ENCODE data around the gene IGLON5. TPM values are rescaled to one million over a fixed set of nuclear protein-coding genes. Genes with fewer than 3 reads are reported as not detected.
A peak's percentile ranks its signal among the peaks of the same experiment; 100 is the strongest.

Gene IGLON5
- total RNA-seq, 2 donors from 2014 or later: 0.59 TPM; not detected in 1

GRCh38 chr19:51352783-51353360 lies 41.4 kb downstream of the IGLON5 start:
- no peaks in the 10 kb centered on the region for H3K9me3 Mint-ChIP-seq
- no peak overlapping the region for H3K27ac Mint-ChIP-seq
- peaks cover 7% of the 10 kb centered on the region for H3K36me3 Mint-ChIP-seq
- no peaks in the 10 kb centered on the region for H3K27me3 Mint-ChIP-seq
- no peak overlapping the region for H3K4me3 Mint-ChIP-seq
- H3K4me1 Mint-ChIP-seq (ENCODE audit: low read depth in 2 of 2): peaks cover 6 to 13% of the 10 kb centered on the region in 2 donors
- DNase-seq (ENCODE audit: low spot score): no peak
- no peak for ATAC-seq

- no peak for ATAC-seq
- Mint-ChIP-seq H3K4me3 (no peak overlapping the region), H3K27ac (no peak overlapping the region)
These were observed 42.8 kb downstream of the IGLON5 start for GRCh38 chr19:51354103-51354741.

GRCh38 chr19:51354742-51355148 lies 43.3 kb downstream of the IGLON5 start:
- DNase-seq (ENCODE audit: low spot score): no peak
- H3K4me1 Mint-ChIP-seq (ENCODE audit: low read depth in 2 of 2): peaks cover 6 to 13% of the 10 kb centered on the region in 2 donors
- H3K27ac Mint-ChIP-seq: peak overlapping the region in 1 of 2 donors; percentile 67
- peaks cover 7% of the 10 kb centered on the region for H3K36me3 Mint-ChIP-seq
- no peak for ATAC-seq
- no peaks in the 10 kb centered on the region for H3K9me3 Mint-ChIP-seq
- no peak overlapping the region for H3K4me3 Mint-ChIP-seq
- no peaks in the 10 kb centered on the region for H3K27me3 Mint-ChIP-seq

More at GRCh38 chr19:51354103-51354741, 42.8 kb downstream of the IGLON5 start:
- DNase-seq (ENCODE audit: low spot score): no peak
- Mint-ChIP-seq H3K27me3 (no peaks in the 10 kb centered on the region), H3K9me3 (no peaks in the 10 kb centered on the region), H3K4me1 (ENCODE audit: low read depth in 2 of 2) (peaks cover 6 to 13% of the 10 kb centered on the region in 2 donors), H3K36me3 (peaks cover 7% of the 10 kb centered on the region)

GRCh38 chr19:51356159-51356801 lies 44.8 kb downstream of the IGLON5 start:
- H3K27ac Mint-ChIP-seq: no peak overlapping the region
- no peak for ATAC-seq
- H3K27me3 Mint-ChIP-seq: no peaks in the 10 kb centered on the region
- H3K4me1 Mint-ChIP-seq (ENCODE audit: low read depth in 2 of 2): peaks cover 6 to 13% of the 10 kb centered on the region in 2 donors
- no peak overlapping the region for H3K4me3 Mint-ChIP-seq
- no peaks in the 10 kb centered on the region for H3K9me3 Mint-ChIP-seq
- DNase-seq (ENCODE audit: low spot score): no peak
- H3K36me3 Mint-ChIP-seq: peaks cover 7% of the 10 kb centered on the region

- Mint-ChIP-seq H3K27ac (no peak overlapping the region), H3K36me3 (no peaks in the 10 kb centered on the region), H3K4me1 (ENCODE audit: low read depth in 2 of 2) (peaks cover 18 to 21% of the 10 kb centered on the region in 2 donors), H3K9me3 (no peaks in the 10 kb centered on the region), H3K27me3 (no peaks in the 10 kb centered on the region), H3K4me3 (no peak overlapping the region)
- ATAC-seq (no peak), DNase-seq (ENCODE audit: low spot score) (peak; percentile 32)
These were observed 46.5 kb downstream of the IGLON5 start for GRCh38 chr19:51357952-51358351.

GRCh38 chr19:51359294-51359693 lies 47.9 kb downstream of the IGLON5 start:
- H3K4me1 Mint-ChIP-seq (ENCODE audit: low read depth in 2 of 2): peaks cover 30 to 32% of the 10 kb centered on the region in 2 donors
- H3K27me3 Mint-ChIP-seq: no peaks in the 10 kb centered on the region
- no peak overlapping the region for H3K27ac Mint-ChIP-seq
- H3K4me3 Mint-ChIP-seq: no peak overlapping the region
- H3K36me3 Mint-ChIP-seq: no peaks in the 10 kb centered on the region
- H3K9me3 Mint-ChIP-seq: no peaks in the 10 kb centered on the region
- DNase-seq (ENCODE audit: low spot score) (peak; percentile 16), ATAC-seq (no peak)

- Mint-ChIP-seq H3K4me1 (ENCODE audit: low read depth in 2 of 2) (peaks cover 37 to 40% of the 10 kb centered on the region in 2 donors), H3K4me3 (no peak overlapping the region), H3K9me3 (no peaks in the 10 kb centered on the region), H3K27me3 (no peaks in the 10 kb centered on the region), H3K36me3 (no peaks in the 10 kb centered on the region), H3K27ac (peak overlapping the region in 1 of 2 donors; percentile 68)
- DNase-seq (ENCODE audit: low spot score) (peak; percentile 25), ATAC-seq (no peak)
These were observed 49.8 kb downstream of the IGLON5 start for GRCh38 chr19:51361239-51361638.

GRCh38 chr19:51364200-51365106 lies 53.0 kb downstream of the IGLON5 start:
- H3K4me1 Mint-ChIP-seq (ENCODE audit: low read depth in 2 of 2): peaks cover 51 to 54% of the 10 kb centered on the region in 2 donors
- H3K9me3 Mint-ChIP-seq: no peaks in the 10 kb centered on the region
- no peaks in the 10 kb centered on the region for H3K36me3 Mint-ChIP-seq

GRCh38 chr19:51365211-51365964 lies 53.9 kb downstream of the IGLON5 start:
- H3K36me3 Mint-ChIP-seq: peaks cover 6% of the 10 kb centered on the region
- no peaks in the 10 kb centered on the region for H3K9me3 Mint-ChIP-seq
- H3K4me3 Mint-ChIP-seq: peak overlapping the region; percentile 100
- H3K4me1 Mint-ChIP-seq (ENCODE audit: low read depth in 2 of 2): peaks cover 55 to 59% of the 10 kb centered on the region in 2 donors
- H3K27me3 Mint-ChIP-seq: no peaks in the 10 kb centered on the region
- no peak for ATAC-seq
- peak; percentile 62 for DNase-seq (ENCODE audit: low spot score)
- peak overlapping the region; percentile 87 to 93 for H3K27ac Mint-ChIP-seq

More at GRCh38 chr19:51364200-51365106, 53.0 kb downstream of the IGLON5 start:
- DNase-seq (ENCODE audit: low spot score): peak; percentile 48
- Mint-ChIP-seq H3K27me3 (no peaks in the 10 kb centered on the region), H3K27ac (peak overlapping the region; percentile 58 to 73), H3K4me3 (peak overlapping the region; percentile 61)
- no peak for ATAC-seq

- DNase-seq (ENCODE audit: low spot score): no peak
- Mint-ChIP-seq H3K4me1 (ENCODE audit: low read depth in 2 of 2) (peaks cover 61 to 65% of the 10 kb centered on the region in 2 donors), H3K36me3 (peaks cover 11% of the 10 kb centered on the region), H3K27me3 (no peaks in the 10 kb centered on the region), H3K9me3 (no peaks in the 10 kb centered on the region), H3K27ac (peak within 1 kb of the TSS; percentile 87 to 93), H3K4me3 (peak within 1 kb of the TSS; percentile 100)
- no peak for ATAC-seq
These were observed 54.5 kb downstream of the IGLON5 start, which contains the start of gene ETFB for GRCh38 chr19:51365965-51366388. ETFB (minus strand) TSS chr19:51366388; CDS start chr19:51366326, 62 bp downstream.

GRCh38 chr19:51366389-51367254 lies 55.2 kb downstream of the IGLON5 start:
- Mint-ChIP-seq H3K36me3 (peaks cover 17% of the 10 kb centered on the region), H3K4me1 (ENCODE audit: low read depth in 2 of 2) (peaks cover 63 to 69% of the 10 kb centered on the region in 2 donors), H3K27ac (peak overlapping the region; percentile 87 to 93)

GRCh38 chr19:51367255-51367564 lies 55.8 kb downstream of the IGLON5 start:
- Mint-ChIP-seq H3K27ac (peak overlapping the region; percentile 87 to 93), H3K4me1 (ENCODE audit: low read depth in 2 of 2) (peaks cover 59 to 64% of the 10 kb centered on the region in 2 donors), H3K27me3 (no peaks in the 10 kb centered on the region), H3K36me3 (peaks cover 17% of the 10 kb centered on the region), H3K9me3 (no peaks in the 10 kb centered on the region), H3K4me3 (peak overlapping the region; percentile 100)
- DNase-seq (ENCODE audit: low spot score) (peak; percentile 71), ATAC-seq (no peak)

More at GRCh38 chr19:51366389-51367254, 55.2 kb downstream of the IGLON5 start:
- Mint-ChIP-seq H3K27me3 (no peaks in the 10 kb centered on the region), H3K9me3 (no peaks in the 10 kb centered on the region), H3K4me3 (peak overlapping the region; percentile 100)
- ATAC-seq (peak; percentile 60 to 70), DNase-seq (ENCODE audit: low spot score) (peak; percentile 95)

Data from natural killer cell treated with Interleukin-12 subunit alpha and Interleukin-12 subunit beta and Interleukin-15 and Interleukin-18, amount 100 ng/mL, for 72 hours (primary cell).